Common myeloid progenitor, CD34-positive (primary cell): ENCODE measurements around the gene MLXIP.

ENCODE experiments used
- CTCF ChIA-PET: fragments of 350-600 bp; sonication (Branson Sonifier 250); formaldehyde crosslinking; loops from one replicate; lab custom pipeline; 2021; ENCODE audit warnings: antibody characterized with exemption; lab: Charles Lee
- POLR2A ChIA-PET: fragments of 350-600 bp; sonication (Branson Sonifier 250); formaldehyde crosslinking; loops from one replicate; lab custom pipeline; 2021; ENCODE audit warnings: antibody characterized with exemption; lab: Charles Lee
- DNase-seq, 3 donors: peaks; one replicate each; pipeline versions ENCODE4 v3.0.0 to v3.0.0-alpha.2; 2013
- H3K27ac ChIP-seq, 2 experiments: 1 replicate in 1 of 2; 2 replicates in 1 of 2; pipeline ENCODE4 v1.7.0; 2013; ENCODE audit warnings: inconsistent platforms in 2 of 2, low read length in 2 of 2, mild to moderate bottlenecking in 2 of 2, low read depth in 1 of 2, moderate library complexity in 1 of 2; ENCODE audit not compliant: severe bottlenecking in 2 of 2, insufficient read depth in 1 of 2, poor library complexity in 1 of 2
- H3K27me3 ChIP-seq, 5 experiments: replicated peaks in 2 of 5; 1 replicate in 3 of 5; 2 replicates in 2 of 5; pipeline versions ENCODE4 v1.6.1 to v1.7.0; 2013; ENCODE audit warnings: low read length in 4 of 5, mild to moderate bottlenecking in 2 of 5, moderate library complexity in 2 of 5, inconsistent platforms in 1 of 5; ENCODE audit not compliant: insufficient read depth in 5 of 5, control insufficient read depth in 4 of 5
- H3K36me3 ChIP-seq, 4 experiments: 1 replicate in 2 of 4; 2 replicates in 2 of 4; pipeline versions ENCODE4 v1.6.1 to v1.7.0; 2013; ENCODE audit warnings: low read length in 3 of 4, control low read depth in 1 of 4, mild to moderate bottlenecking in 1 of 4; ENCODE audit not compliant: control insufficient read depth in 4 of 4, insufficient read depth in 4 of 4
- H3K4me1 ChIP-seq, 4 experiments: 1 replicate in 3 of 4; 2 replicates in 1 of 4; pipeline versions ENCODE4 v1.6.1 to v1.7.1; 2013; ENCODE audit warnings: low read length in 3 of 4, mild to moderate bottlenecking in 3 of 4, control low read depth in 1 of 4, inconsistent platforms in 1 of 4, moderate library complexity in 1 of 4; ENCODE audit not compliant: control insufficient read depth in 4 of 4, insufficient read depth in 4 of 4; ENCODE audit errors: control extremely low read depth in 1 of 4
- H3K4me3 ChIP-seq, 7 experiments: 1 replicate in 4 of 7; 2 replicates in 3 of 7; pipeline versions ENCODE4 v1.5.1 to v1.7.0; 2013; ENCODE audit warnings: mild to moderate bottlenecking in 7 of 7, low read length in 6 of 7, moderate library complexity in 6 of 7, inconsistent platforms in 2 of 7, low read depth in 2 of 7, control low read depth in 1 of 7; ENCODE audit not compliant: insufficient read depth in 4 of 7, control insufficient read depth in 1 of 7; ENCODE audit errors: extremely low read depth in 1 of 7
- H3K9me3 ChIP-seq, 5 experiments: 1 replicate in 4 of 5; 2 replicates in 1 of 5; pipeline versions ENCODE4 v1.6.1 to v1.7.1; 2013; ENCODE audit warnings: low read length in 4 of 5, mild to moderate bottlenecking in 2 of 5, inconsistent platforms in 1 of 5, low read depth in 1 of 5, moderate library complexity in 1 of 5; ENCODE audit not compliant: control insufficient read depth in 4 of 5, insufficient read depth in 2 of 5; ENCODE audit errors: control extremely low read depth in 1 of 5
- WGBS: methylation state at CpG from one replicate; pipeline ENCODE4 v1.1.5; 2013; ENCODE audit not compliant: insufficient coverage; 5-methylcytosine and 5-hydroxymethylcytosine counted together

MLXIP gene

DNA sequence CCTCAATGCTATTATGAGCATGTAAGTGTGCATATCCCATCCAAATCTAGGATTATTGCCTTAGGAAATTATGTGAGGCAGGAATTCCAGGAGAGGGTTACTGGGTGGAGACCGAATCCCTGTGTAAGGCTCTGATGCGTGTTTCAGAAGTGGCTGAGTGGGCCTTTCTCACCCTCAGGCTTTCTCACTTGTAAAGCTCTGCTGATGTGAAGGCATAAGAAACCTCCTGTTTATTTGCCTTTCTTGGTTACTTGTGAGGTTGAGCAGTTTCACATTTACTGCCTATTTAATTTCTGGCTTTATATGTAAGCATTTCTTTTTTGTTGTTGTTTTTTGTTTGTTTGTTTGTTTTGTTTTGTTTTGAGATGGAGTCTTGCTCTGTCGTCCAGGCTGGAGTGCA is 84.4 kb downstream of the MLXIP start:
- WGBS, result 100% methylated on average over 2 of the region's 3 CpGs
- CTCF ChIA-PET, result interaction anchor here (1.0 kb wide), 1 partner anchor 40 kb away, joined by 3 read pairs; no protein-coding TSS in a partner anchor
- H3K27ac ChIP-seq, result no peak overlapping the region

GRCh38 chr12:122166422-122167349 is 88.1 kb downstream of the MLXIP start:
- ChIA-PET CTCF (interaction anchor here (1.2 to 1.3 kb wide), 2 partner anchors 8 to 78 kb away, joined by 3 read pairs; no protein-coding TSS in a partner anchor), POLR2A (interaction anchor here (0.6 kb wide), 1 partner anchor 11 kb away, joined by 3 read pairs; no protein-coding TSS in a partner anchor)
- H3K4me1 ChIP-seq, result no peaks in the 10 kb centered on the region
- H3K4me3 ChIP-seq, result no peak overlapping the region
- no peak for DNase-seq
- peaks cover 0 to 1% (median 0%) of the 10 kb centered on the region in 5 experiments for H3K27me3 ChIP-seq
- H3K36me3 ChIP-seq, result no peaks in the 10 kb centered on the region
- WGBS, result 92% methylated on average over 18 of the region's 22 CpGs
- no peak overlapping the region for H3K27ac ChIP-seq
- no peaks in the 10 kb centered on the region for H3K9me3 ChIP-seq

More for the DNA sequence above, 84.4 kb downstream of the MLXIP start:
- POLR2A ChIA-PET, result no interaction called here
- DNase-seq, result no peak
- H3K36me3 ChIP-seq, result no peaks in the 10 kb centered on the region
- H3K27me3 ChIP-seq, result peaks cover 0 to 1% (median 0%) of the 10 kb centered on the region in 5 experiments
- no peaks in the 10 kb centered on the region for H3K9me3 ChIP-seq
- H3K4me3 ChIP-seq, result no peak overlapping the region
- no peaks in the 10 kb centered on the region for H3K4me1 ChIP-seq

DNA sequence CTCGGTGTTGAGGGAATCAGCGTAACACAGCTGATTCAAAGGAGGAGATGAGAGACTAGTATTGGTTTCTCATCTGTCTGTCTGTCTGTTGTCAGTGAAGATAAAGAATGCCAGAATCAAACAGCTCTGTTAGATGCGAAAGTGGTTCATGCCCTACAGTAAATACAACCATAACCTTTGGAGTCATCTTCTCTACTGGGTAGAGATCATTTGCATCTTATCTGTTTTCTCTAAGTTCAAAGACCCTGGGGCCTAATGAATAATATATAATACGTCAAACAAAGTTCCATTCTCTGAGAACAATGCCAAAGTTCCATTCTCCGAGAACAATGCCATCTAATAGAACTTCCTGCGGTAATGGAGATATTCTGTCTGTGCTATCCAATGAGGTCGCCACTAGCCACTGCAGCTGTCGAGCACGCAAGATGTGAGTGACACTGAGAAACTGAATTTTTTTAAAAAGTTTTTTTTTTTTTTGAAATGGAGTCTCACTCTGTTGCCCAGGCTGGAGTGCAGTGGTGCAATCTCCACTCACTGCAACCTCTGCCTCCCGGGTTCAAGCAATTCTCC is 88.9 kb downstream of the MLXIP start:
- Histone ChIP-seq H3K4me1 (no peaks in the 10 kb centered on the region), H3K4me3 (no peak overlapping the region), H3K36me3 (no peaks in the 10 kb centered on the region), H3K27me3 (peaks cover 0 to 1% (median 0%) of the 10 kb centered on the region in 5 experiments), H3K9me3 (no peaks in the 10 kb centered on the region), H3K27ac (no peak overlapping the region)
- ChIA-PET POLR2A (interaction anchor here (0.6 kb wide), 1 partner anchor 12 kb away, joined by 3 read pairs; no protein-coding TSS in a partner anchor), CTCF (interaction anchor here (1.3 kb wide), 1 partner anchor 78 kb away, joined by 3 read pairs; no protein-coding TSS in a partner anchor)
- 97% methylated on average over 6 of the region's 10 CpGs for whole genome bisulfite sequencing
- DNase-seq, result no peak

GRCh38 chr12:122168492-122168891 is 89.9 kb downstream of the MLXIP start:
- DNase-seq, result no peak
- no peaks in the 10 kb centered on the region for H3K36me3 ChIP-seq
- no peak overlapping the region for H3K4me3 ChIP-seq
- 100% methylated on average over 2 of the region's 3 CpGs for whole genome bisulfite sequencing
- peaks cover 0 to 1% (median 0%) of the 10 kb centered on the region in 5 experiments for H3K27me3 ChIP-seq
- no peaks in the 10 kb centered on the region for H3K9me3 ChIP-seq
- no peak overlapping the region for H3K27ac ChIP-seq
- ChIA-PET POLR2A (no interaction called here), CTCF (no interaction called here)
- H3K4me1 ChIP-seq, result no peaks in the 10 kb centered on the region

DNA sequence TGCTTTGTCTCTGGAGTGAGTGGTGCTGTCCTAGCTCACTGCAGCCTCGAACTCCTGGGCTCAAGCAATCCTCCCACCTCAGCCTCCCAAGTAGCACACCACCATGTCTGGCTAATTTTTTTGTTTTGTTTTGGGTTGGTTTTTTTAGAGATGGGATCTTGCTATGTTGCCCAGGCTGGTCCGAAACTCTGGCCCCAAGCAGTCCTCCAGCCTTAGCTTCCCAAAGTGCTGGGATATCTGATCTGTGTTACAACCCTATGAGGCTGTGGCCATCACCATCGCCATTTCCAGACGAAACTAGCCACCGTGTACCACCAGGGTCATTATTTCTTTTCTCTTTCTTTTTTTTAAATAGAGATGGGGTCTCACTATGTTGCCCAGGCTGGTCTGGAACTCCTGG is 92.8 kb downstream of the MLXIP start:
- Histone ChIP-seq H3K4me3 (no peak overlapping the region), H3K27me3 (peaks cover 0 to 2% (median 0%) of the 10 kb centered on the region in 5 experiments), H3K4me1 (no peaks in the 10 kb centered on the region), H3K9me3 (no peaks in the 10 kb centered on the region), H3K36me3 (no peaks in the 10 kb centered on the region), H3K27ac (no peak overlapping the region)
- POLR2A ChIA-PET, result no interaction called here
- CTCF ChIA-PET, result no interaction called here
- no peak for DNase-seq
- WGBS, result 100% methylated on average over 4 of the region's 5 CpGs

- H3K9me3 ChIP-seq, result no peaks in the 10 kb centered on the region
- WGBS, result 96% methylated on average over 12 of the region's 17 CpGs
- H3K36me3 ChIP-seq, result no peaks in the 10 kb centered on the region
Observed at GRCh38 chr12:122172262-122172939, 93.8 kb downstream of the MLXIP start.

More at GRCh38 chr12:122172262-122172939, 93.8 kb downstream of the MLXIP start:
- Histone ChIP-seq H3K27me3 (peaks cover 0 to 2% (median 0%) of the 10 kb centered on the region in 5 experiments), H3K27ac (no peak overlapping the region), H3K4me3 (no peak overlapping the region), H3K4me1 (no peaks in the 10 kb centered on the region)
- ChIA-PET POLR2A (no interaction called here), CTCF (interaction anchor here (1.1 kb wide), 1 partner anchor 298 kb away, joined by 3 read pairs; no protein-coding TSS in a partner anchor)
- no peak for DNase-seq
